Neural cell (in vitro differentiated cells): Measurements from ENCODE around the gene ANO1.

Experiments
- CTCF ChIP-seq: fragments of 450-650 bp; IDR thresholded peaks from 2 replicates; pipeline ENCODE4 v1.5.1; 2014; ENCODE audit warnings: antibody characterized with exemption, mild to moderate bottlenecking, moderate library complexity; ENCODE audit not compliant: poor library complexity, severe bottlenecking
- EP300 ChIP-seq: fragments of 450-650 bp; conservative IDR thresholded peaks from 2 replicates; pipeline ENCODE4 v1.6.1; 2014; ENCODE audit warnings: antibody characterized with exemption, mild to moderate bottlenecking, moderate library complexity; ENCODE audit not compliant: poor library complexity, severe bottlenecking
- EZH2 ChIP-seq: fragments of 200-600, 300-800 bp; shearing (Covaris generic), sonication (generic); IDR thresholded peaks from 2 replicates; pipeline ENCODE4 v1.6.1; 2014; ENCODE audit warnings: antibody characterized with exemption, low read length, borderline replicate concordance, mild to moderate bottlenecking; ENCODE audit not compliant: insufficient read depth, poor library complexity, severe bottlenecking
- POLR2AphosphoS5 ChIP-seq: IDR thresholded peaks from 2 replicates; pipeline ENCODE4 v1.6.1; 2012
- REST ChIP-seq: IDR thresholded peaks from 2 replicates; pipeline ENCODE4 v1.6.1; 2012; ENCODE audit warnings: borderline replicate concordance

GRCh38 chr11:70182266-70182665 lies 104.1 kb downstream of the ANO1 start:
- no peak for TF ChIP-seq CTCF
- TF ChIP-seq POLR2AphosphoS5, result no peak
- no peak for TF ChIP-seq EZH2
- no peak for TF ChIP-seq REST
- no peak for TF ChIP-seq EP300
